Dedifferentiated amniotic fluid mesenchymal stem cell (primary cell): ENCODE results near the gene SLC25A34.

ENCODE experiments used
- DNase-seq: peaks from one replicate; pipeline ENCODE4 v3.0.0-alpha.2; 2016; ENCODE audit errors: extremely low spot score

SLC25A34 gene

GRCh38 chr1:15733218-15733725, 2.8 kb upstream of the SLC25A34 start:
- no peak for DNase-seq

GRCh38 chr1:15733726-15734226, 2.3 kb upstream of the SLC25A34 start:
- no peak for DNase-seq

- no peak for DNase-seq
Observed at GRCh38 chr1:15734296-15734695, 1.8 kb upstream of the SLC25A34 start.

GRCh38 chr1:15734901-15735300, 1.2 kb upstream of the SLC25A34 start:
- DNase-seq = no peak

GRCh38 chr1:15735304-15736037, 587 bp upstream of the SLC25A34 start:
- no peak for DNase-seq

- no peak for DNase-seq
Observed at GRCh38 chr1:15736892-15737261, 819 bp downstream of the SLC25A34 start.

GRCh38 chr1:15737324-15738319, 1.6 kb downstream of the SLC25A34 start:
- DNase-seq = no peak

GRCh38 chr1:15738416-15739113, 2.5 kb downstream of the SLC25A34 start:
- no peak for DNase-seq

- no peak for DNase-seq
Observed at GRCh38 chr1:15739259-15739658, 3.2 kb downstream of the SLC25A34 start.

- DNase-seq = no peak
Observed at GRCh38 chr1:15739745-15740144, 3.7 kb downstream of the SLC25A34 start.

GRCh38 chr1:15740924-15741850, 5.1 kb downstream of the SLC25A34 start:
- DNase-seq = no peak

- no peak for DNase-seq
Observed at GRCh38 chr1:15742339-15742801, 6.3 kb downstream of the SLC25A34 start, which contains the start of gene TMEM82. Gene TMEM82 (plus strand): TSS chr1:15742499. CDS start chr1:15742560, 61 bp downstream.

- no peak for DNase-seq
Observed at GRCh38 chr1:15744122-15744679, 8.1 kb downstream of the SLC25A34 start.

- DNase-seq = no peak
Observed at GRCh38 chr1:15747378-15747777, 11.3 kb downstream of the SLC25A34 start.

- no peak for DNase-seq
Observed at GRCh38 chr1:15748264-15748663, 12.2 kb downstream of the SLC25A34 start.

- no peak for DNase-seq
Observed at GRCh38 chr1:15748690-15749398, 12.8 kb downstream of the SLC25A34 start.

- no peak for DNase-seq
Observed at GRCh38 chr1:15749399-15750291, 13.6 kb downstream of the SLC25A34 start.

- DNase-seq = no peak
Observed at GRCh38 chr1:15750924-15751323, 14.9 kb downstream of the SLC25A34 start.
